DMS114 treated with DMSO at 0.1 percent for 48 hours (cell line): ENCODE measurements around the gene FBXO24.

Source experiments
- DNase-seq: peaks from one replicate; lab custom pipeline; 2025; ENCODE audit not compliant: unreplicated experiment; lab: John Stamatoyannopoulos, UW

Gene FBXO24

GRCh38 chr7:100574362-100575205 lies 11.5 kb upstream of the FBXO24 start:
- no peak for DNase-seq

- no peak for DNase-seq
These were observed 10.9 kb upstream of the FBXO24 start for GRCh38 chr7:100575206-100575631.

- no peak for DNase-seq
These were observed 10.3 kb upstream of the FBXO24 start for GRCh38 chr7:100575746-100576383.

GRCh38 chr7:100576384-100576993 lies 9.6 kb upstream of the FBXO24 start:
- no peak for DNase-seq

- DNase-seq, result no peak
These were observed 9.0 kb upstream of the FBXO24 start for GRCh38 chr7:100577103-100577502.

- DNase-seq, result no peak
These were observed 8.6 kb upstream of the FBXO24 start for GRCh38 chr7:100577507-100577906.

GRCh38 chr7:100578246-100579183 lies 7.6 kb upstream of the FBXO24 start:
- DNase-seq, result no peak

- no peak for DNase-seq
These were observed 5.5 kb upstream of the FBXO24 start for GRCh38 chr7:100580466-100581283.

GRCh38 chr7:100582041-100582579 lies 4.0 kb upstream of the FBXO24 start:
- DNase-seq, result no peak

GRCh38 chr7:100582650-100583049 lies 3.5 kb upstream of the FBXO24 start:
- no peak for DNase-seq

- DNase-seq, result no peak
These were observed 2.7 kb upstream of the FBXO24 start for GRCh38 chr7:100583132-100584053.

- DNase-seq, result no peak
These were observed 2.0 kb upstream of the FBXO24 start for GRCh38 chr7:100584054-100584682.

- DNase-seq, result no peak
These were observed 1.2 kb upstream of the FBXO24 start for GRCh38 chr7:100584683-100585510.

- DNase-seq, result no peak
These were observed 440 bp upstream of the FBXO24 start, which contains the start of gene LRCH4 for GRCh38 chr7:100585511-100586265. Gene LRCH4 (minus strand): TSS chr7:100586129. CDS start chr7:100586100, 29 bp downstream.

GRCh38 chr7:100588438-100588837 lies 2.3 kb downstream of the FBXO24 start:
- no peak for DNase-seq

GRCh38 chr7:100589341-100589947 lies 3.3 kb downstream of the FBXO24 start:
- no peak for DNase-seq
